ENCODE measurements around the gene PLEKHG3.

PLEKHG3 gene

GRCh38 chr14:64725879-64726584 lies 21.8 kb downstream of the PLEKHG3 start:
- no peaks in the 10 kb centered on the region for H3K36me3 ChIP-seq (ENCODE audit: control insufficient read depth, insufficient read depth, low read length)

DNA sequence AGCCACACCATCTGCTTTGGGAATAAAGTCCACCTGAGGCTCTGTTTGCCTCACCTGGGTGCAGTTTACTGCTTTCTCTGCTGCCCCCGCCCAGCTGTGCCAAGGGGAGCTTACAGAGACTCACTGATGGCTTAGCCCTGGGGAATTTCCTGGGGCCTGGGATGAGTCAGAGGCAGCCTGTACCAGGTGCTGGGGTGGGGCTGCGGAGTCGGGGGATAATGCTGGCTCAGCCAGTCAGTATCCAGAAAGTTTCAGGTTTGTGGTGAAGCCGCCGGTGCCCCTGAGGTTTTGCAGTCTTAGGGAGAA lies 22.3 kb downstream of the PLEKHG3 start:
- Histone ChIP-seq H3K4me3 (ENCODE audit: low read depth, low read length) (no peak overlapping the region), H3K4me1 (peaks cover 9% of the 10 kb centered on the region), H3K4me2 (ENCODE audit: low read length) (no peak overlapping the region), H3K79me2 (peaks cover 56% of the 10 kb centered on the region), H2AFZ (no peak overlapping the region), H3K27ac (no peak overlapping the region), H3K27me3 (ENCODE audit: control insufficient read depth, insufficient read depth, low read length) (no peaks in the 10 kb centered on the region), H3K9ac (no peak overlapping the region), H3K36me3 (ENCODE audit: control insufficient read depth, insufficient read depth, low read length) (no peaks in the 10 kb centered on the region), H3K9me3 (ENCODE audit: control insufficient read depth, low read length) (no peaks in the 10 kb centered on the region)
- TF ChIP-seq, protein P1, sequence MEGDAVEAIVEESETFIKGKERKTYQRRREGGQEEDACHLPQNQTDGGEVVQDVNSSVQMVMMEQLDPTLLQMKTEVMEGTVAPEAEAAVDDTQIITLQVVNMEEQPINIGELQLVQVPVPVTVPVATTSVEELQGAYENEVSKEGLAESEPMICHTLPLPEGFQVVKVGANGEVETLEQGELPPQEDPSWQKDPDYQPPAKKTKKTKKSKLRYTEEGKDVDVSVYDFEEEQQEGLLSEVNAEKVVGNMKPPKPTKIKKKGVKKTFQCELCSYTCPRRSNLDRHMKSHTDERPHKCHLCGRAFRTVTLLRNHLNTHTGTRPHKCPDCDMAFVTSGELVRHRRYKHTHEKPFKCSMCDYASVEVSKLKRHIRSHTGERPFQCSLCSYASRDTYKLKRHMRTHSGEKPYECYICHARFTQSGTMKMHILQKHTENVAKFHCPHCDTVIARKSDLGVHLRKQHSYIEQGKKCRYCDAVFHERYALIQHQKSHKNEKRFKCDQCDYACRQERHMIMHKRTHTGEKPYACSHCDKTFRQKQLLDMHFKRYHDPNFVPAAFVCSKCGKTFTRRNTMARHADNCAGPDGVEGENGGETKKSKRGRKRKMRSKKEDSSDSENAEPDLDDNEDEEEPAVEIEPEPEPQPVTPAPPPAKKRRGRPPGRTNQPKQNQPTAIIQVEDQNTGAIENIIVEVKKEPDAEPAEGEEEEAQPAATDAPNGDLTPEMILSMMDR (IDR thresholded peaks at IDR 0.05), result no peak

More at GRCh38 chr14:64725879-64726584, 21.8 kb downstream of the PLEKHG3 start:
- Histone ChIP-seq H3K9ac (no peak overlapping the region), H3K27me3 (ENCODE audit: control insufficient read depth, insufficient read depth, low read length) (no peaks in the 10 kb centered on the region), H3K27ac (no peak overlapping the region), H3K4me3 (ENCODE audit: low read depth, low read length) (no peak overlapping the region), H3K4me1 (peaks cover 14% of the 10 kb centered on the region), H3K9me3 (ENCODE audit: control insufficient read depth, low read length) (no peaks in the 10 kb centered on the region), H2AFZ (no peak overlapping the region), H3K4me2 (ENCODE audit: low read length) (no peak overlapping the region), H3K79me2 (peaks cover 61% of the 10 kb centered on the region)
- TF ChIP-seq, protein P1 (IDR thresholded peaks at IDR 0.05), result no peak

DNA sequence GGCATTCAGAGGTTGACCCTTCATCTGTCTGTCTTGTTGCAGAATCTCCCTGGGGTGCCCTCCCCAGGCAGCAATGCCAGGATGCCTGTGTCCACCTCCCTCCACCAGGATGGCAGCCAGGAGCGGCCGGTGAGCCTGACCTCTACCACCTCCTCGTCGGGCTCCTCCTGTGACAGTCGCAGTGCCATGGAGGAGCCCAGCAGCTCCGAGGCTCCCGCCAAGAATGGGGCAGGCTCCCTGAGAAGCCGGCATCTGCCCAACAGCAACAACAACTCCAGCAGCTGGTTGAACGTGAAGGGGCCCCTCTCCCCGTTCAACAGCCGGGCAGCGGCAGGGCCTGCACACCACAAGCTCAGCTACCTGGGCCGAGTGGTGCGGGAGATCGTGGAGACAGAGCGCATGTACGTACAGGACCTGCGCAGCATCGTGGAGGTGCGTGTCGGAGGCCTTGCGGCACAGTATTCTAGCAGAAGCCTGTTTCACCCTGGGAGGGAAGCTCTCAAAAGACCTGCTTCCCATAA lies 23.4 kb downstream of the PLEKHG3 start:
- Histone ChIP-seq H3K4me2 (ENCODE audit: low read length) (no peak overlapping the region), H3K79me2 (peaks cover 53% of the 10 kb centered on the region), H3K36me3 (ENCODE audit: control insufficient read depth, insufficient read depth, low read length) (no peaks in the 10 kb centered on the region), H3K4me1 (peaks cover 9% of the 10 kb centered on the region), H2AFZ (no peak overlapping the region), H3K4me3 (ENCODE audit: low read depth, low read length) (no peak overlapping the region), H3K9me3 (ENCODE audit: control insufficient read depth, low read length) (no peaks in the 10 kb centered on the region), H3K27ac (no peak overlapping the region), H3K27me3 (ENCODE audit: control insufficient read depth, insufficient read depth, low read length) (no peaks in the 10 kb centered on the region), H3K9ac (no peak overlapping the region)
- TF ChIP-seq, protein P1 (IDR thresholded peaks at IDR 0.05), result no peak

GRCh38 chr14:64728106-64728505 lies 23.9 kb downstream of the PLEKHG3 start:
- TF ChIP-seq, protein P1 (IDR thresholded peaks at IDR 0.05), result no peak
- Histone ChIP-seq H3K79me2 (peaks cover 50% of the 10 kb centered on the region), H3K27me3 (ENCODE audit: control insufficient read depth, insufficient read depth, low read length) (no peaks in the 10 kb centered on the region), H2AFZ (no peak overlapping the region), H3K9ac (no peak overlapping the region), H3K9me3 (ENCODE audit: control insufficient read depth, low read length) (no peaks in the 10 kb centered on the region), H3K4me2 (ENCODE audit: low read length) (no peak overlapping the region), H3K27ac (no peak overlapping the region), H3K4me3 (ENCODE audit: low read depth, low read length) (no peak overlapping the region), H3K4me1 (peaks cover 9% of the 10 kb centered on the region), H3K36me3 (ENCODE audit: control insufficient read depth, insufficient read depth, low read length) (no peaks in the 10 kb centered on the region)

DNA sequence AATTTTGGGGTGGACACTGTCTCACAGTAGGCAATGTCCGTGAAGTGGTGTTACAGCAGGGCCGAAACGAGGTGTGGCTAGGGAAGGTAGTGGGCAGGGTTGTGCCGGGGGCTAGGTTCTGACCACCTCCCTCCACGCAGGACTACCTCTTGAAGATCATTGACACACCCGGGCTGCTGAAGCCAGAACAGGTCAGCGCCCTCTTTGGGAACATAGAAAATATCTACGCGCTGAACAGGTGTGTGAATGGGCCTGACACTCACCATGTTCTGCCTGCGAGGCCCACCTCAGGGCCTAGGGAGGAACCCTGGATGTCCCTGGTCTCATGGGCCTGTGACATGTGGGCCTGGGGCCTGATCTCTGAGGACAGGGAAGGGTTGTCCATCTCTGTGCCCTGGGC lies 24.6 kb downstream of the PLEKHG3 start:
- Histone ChIP-seq H2AFZ (no peak overlapping the region), H3K4me2 (ENCODE audit: low read length) (no peak overlapping the region), H3K9ac (no peak overlapping the region), H3K27me3 (ENCODE audit: control insufficient read depth, insufficient read depth, low read length) (no peaks in the 10 kb centered on the region), H3K36me3 (ENCODE audit: control insufficient read depth, insufficient read depth, low read length) (no peaks in the 10 kb centered on the region), H3K27ac (no peak overlapping the region), H3K4me1 (peaks cover 9% of the 10 kb centered on the region), H3K4me3 (ENCODE audit: low read depth, low read length) (no peak overlapping the region), H3K79me2 (peaks cover 43% of the 10 kb centered on the region), H3K9me3 (ENCODE audit: control insufficient read depth, low read length) (no peaks in the 10 kb centered on the region)
- TF ChIP-seq, protein P1 (IDR thresholded peaks at IDR 0.05), result no peak

Measured in parathyroid adenoma (tissue), 2 donors.